T-helper 22 cell (primary cell): Measurements from ENCODE around the gene CFC1.
"Not testable (repeated sequence)": the region's sequence is repeated elsewhere in the genome, so short reads cannot be mapped to it uniquely, and the experiment has no call there.

Experiments used
- DNase-seq: peaks from one replicate; pipeline ENCODE4 v3.0.0-alpha.2; 2020; ENCODE audit warnings: low read depth

The CFC1 gene

DNA sequence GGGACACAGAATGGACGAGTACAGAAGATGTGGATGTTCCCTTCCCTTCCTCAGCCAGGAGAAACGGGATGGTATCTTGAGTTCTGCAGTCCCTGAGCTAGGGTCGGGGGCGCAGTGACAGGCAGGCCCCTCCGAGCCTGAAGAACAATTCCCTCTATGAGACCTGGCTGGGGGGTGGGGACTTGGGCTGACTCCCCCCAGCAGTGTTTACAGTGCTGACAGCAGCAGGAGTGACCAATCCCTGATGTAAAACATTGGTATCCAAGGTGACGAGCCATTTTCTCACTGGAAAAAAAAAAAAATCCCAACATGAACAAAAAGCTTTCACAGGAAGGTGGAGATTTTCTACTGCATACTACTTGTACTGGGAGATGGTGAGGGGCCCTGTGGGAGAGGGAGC is at the start of gene CFC1:
Gene CFC1, minus strand, starts transcription at position 183 of the 400 bp plus-strand sequence. CDS start 288 bp downstream, outside the sequence.
- DNase-seq = not testable (repeated sequence)

DNA sequence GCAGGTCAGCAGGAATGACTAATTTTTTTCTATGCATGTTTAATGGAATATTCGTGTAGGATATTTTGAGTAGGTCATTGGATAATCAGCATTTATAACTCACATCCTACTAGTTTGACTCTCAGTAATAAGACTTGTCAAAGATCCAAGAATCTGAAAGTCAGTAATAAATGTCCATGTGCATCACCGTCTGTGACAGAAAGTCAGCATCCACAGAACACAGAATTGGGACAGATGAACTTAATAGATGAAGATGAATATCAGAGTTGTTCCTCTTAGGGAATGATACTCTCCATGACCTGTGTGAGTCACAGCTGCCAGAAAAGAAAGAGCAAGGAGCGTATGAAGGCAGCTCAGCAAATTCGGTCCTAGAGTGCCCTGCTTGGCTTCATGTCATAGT is 42.3 kb upstream of the CFC1 start:
- DNase-seq = not testable (repeated sequence)

DNA sequence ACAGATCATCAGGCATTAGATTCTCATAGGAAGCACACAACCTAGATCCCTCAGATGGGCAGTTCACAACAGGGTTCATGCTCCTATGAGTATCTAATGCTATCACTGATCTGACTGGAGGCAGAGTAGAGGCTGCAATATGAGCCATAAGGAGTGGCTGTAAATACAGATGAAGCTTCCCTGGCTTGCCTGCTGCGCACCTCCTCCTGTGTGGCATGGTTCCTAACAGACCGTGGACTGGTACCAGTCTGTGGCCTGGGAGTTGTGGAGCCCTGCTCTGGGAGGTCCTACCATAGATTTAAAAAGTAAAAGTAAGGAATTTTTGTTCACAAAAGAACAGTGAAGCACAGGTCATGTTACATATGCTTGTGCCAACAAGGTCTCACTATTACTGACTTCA is 39.6 kb upstream of the CFC1 start:
- not testable (repeated sequence) for DNase-seq

DNA sequence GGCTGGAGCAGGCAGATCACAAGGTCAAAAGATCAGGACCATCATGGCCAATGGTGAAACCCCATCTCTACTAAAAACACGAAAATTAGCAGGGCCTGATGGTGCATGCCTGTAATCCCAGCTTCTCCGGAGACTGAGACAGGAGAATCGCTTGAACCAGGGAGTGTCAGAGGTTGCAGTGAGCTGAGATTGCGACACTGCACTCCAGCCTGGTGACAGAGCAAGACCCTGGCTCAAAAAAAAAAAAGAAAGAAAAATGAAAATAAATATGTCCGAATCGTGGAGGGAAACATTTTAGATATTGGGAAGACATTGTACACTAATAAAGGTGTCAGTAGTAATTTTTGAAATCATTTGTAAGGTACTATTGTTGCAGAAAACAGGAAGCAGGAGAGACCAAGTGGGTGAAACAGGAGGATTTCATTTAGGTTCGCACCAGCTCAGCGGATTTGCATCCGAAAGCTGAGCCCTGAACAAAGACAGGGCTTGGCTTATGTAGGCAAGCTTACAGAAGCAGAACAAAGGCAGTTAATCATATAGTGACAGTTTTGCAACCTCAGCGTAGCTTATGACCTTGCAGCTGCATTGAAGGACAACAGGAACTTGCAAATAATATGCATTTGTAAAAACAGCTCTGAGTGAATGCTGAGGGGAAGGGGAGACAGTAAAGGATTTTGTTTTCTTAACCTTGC is 29.6 kb upstream of the CFC1 start:
- DNase-seq = not testable (repeated sequence)

DNA sequence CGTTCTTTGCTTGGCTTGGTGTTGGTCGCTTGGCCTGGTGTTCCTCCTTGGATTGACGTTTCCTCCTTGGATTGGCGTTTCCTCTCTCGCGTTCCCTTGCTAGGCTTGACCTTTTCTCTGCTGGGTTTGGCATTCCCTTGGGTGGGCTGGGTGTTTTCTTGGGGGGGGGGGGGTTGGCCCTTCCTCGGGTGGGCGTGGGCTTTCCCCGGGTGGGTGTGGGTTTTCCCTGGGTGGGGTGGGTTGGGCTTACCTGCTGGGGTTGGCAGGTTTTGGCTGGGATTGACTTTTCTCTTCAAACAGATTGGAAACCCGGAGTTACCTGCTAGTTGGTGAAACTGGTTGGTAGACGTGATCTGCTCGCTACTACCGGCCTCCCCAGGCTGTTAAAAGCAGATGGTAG is 11.8 kb upstream of the CFC1 start, which contains the start of gene POTEJ:
Gene POTEJ, plus strand, starts transcription at position 301 of the 400 bp plus-strand sequence. Its CDS starts 93 bp downstream, at position 394.
- not testable (repeated sequence) for DNase-seq

DNA sequence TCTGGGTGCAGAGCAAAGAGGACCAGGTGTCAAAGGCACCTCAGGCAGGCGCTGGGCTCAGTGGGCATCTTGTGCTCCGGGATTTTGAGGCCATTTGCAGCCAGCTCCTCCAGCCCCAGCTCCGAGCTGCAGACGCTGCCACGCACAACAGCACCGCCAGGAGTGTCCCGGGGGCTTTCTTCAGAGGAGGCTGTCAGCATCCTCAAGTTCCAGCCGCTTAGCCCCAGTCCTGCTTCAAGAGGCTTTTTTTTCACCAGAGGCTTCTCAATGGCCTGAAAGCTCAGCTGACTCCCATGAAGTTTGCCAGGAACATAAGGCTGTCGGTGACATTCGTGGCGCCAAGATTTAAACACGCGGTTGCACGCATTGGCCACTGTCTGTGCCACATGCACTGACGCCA is 11.1 kb upstream of the CFC1 start:
- DNase-seq = not testable (repeated sequence)

DNA sequence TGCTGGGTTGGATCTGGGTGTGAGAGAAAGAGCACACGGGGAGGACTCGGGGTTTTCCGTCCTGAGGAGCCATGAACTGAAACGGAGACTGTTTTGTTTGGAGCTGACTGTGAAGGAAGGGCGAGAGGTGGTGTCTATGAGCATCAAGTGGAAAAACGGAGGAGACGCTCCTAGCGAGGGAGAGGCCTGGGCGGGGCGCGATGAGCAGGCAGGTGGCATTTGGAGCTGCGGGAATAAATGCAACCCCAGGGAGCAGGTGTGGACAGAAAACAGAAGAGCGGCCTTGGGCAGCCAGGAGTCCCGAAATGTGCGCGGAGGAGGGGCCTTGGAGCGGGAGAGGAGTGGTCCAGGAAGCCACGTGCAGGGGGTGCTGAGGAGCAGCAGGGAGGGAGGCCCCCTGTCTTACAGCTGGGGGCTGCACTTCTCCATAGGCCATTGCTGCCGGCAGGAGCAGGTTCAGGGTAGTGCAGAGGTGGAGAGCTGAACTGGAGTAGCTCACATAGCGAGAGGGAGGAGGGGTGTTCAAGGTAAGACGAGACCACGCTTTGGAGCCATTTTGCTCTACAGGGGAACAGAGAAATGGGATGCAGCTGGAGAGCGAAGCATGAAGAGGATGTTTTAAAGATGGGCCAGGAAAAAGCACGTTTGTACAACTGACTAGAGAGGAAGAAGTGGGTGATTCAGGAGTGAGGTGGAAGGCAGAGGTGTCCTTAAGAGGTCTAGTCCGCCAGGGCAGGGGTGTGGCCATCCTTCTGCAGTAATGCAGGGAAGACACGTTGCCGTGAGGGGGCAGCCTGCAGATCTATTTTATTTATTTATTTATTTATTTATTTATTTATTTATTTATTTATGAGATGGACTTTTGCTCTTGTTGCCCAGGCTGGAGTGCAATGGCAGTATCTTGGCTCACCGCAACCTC is 9.9 kb upstream of the CFC1 start:
- not testable (repeated sequence) for DNase-seq

DNA sequence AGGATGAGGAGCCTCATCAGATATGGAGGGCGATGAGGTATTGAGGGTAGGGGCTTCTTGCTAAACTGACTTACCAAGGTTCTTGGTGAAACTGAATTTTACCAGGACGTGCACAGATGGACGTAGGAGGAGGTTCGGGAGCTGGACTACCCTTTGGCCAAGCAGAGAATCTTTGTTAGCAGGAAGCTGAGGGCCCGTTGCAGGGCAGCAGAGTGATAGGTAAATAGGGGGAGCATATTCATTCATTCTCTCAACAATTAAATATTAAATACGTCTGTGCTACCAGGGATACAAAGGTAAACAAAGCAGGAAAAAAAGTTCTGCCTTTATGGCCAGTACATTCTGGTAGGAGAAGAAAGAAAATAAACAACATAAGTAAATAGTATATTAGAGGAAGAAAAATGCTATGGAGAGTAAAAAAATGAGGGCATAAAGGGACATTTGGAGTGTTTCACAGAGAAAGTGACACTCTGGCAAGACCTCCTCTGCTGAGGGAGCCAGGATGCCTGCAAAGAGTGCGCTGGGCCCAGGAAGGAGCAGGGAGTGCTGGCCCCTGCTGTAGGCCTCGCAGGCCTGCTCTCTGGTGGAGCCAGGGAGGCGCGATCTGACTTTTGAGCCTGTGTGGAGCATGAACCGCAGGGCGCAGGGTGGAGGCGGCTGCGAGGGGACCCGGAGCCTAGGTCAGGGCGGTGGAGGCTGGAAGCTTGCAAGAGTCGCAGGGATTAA is 9.1 kb upstream of the CFC1 start:
- DNase-seq = not testable (repeated sequence)

DNA sequence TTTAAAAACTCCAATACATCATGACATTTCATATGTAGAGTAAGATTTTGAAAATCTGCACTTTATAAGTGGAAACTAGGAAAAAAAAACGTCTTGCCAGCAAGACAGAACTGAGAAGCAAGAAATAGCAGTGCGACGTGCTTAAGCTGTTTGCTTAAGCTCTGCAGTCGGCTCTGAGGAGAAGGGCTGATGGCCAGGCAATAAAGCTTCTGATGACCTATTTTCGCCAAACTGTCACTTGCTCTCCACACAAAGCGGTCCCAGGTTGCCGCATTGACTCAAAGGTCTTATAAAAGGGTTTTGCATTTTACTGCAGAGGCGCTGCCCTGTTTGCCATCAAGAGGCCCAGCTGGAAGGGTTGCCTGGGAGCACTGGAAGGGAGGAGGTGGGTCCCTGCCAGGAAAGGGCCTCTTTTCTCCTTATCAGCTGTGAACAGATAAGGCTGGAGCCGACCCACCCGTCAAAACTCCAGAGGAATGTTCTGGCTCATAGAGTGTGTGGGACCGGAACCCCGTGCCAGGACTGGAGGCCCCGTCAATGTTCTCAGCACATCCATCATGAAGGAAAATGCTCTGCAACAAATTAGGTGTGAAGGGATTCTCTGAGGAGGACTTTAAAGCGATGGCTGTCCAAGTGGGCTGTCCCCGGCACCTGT is 2.4 kb upstream of the CFC1 start:
- not testable (repeated sequence) for DNase-seq

DNA sequence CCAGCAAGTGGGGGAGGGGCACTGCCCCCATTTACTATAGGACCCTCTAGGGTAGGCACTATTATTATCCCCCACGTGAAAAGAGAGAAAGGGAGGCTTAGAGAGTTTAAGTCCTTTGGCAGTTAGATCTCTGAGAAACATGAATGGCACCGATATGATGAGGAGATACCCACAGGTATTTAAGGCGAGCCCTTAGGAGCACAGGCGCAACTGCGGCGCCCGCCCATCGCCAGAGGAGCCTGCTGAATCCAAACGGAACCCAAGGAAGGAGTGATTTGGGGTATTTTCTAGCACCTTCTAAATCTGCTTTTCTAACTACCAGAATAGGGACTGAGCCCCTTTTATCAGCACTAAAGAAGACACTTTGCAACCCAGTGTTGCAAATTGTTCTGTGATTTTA is 551 bp upstream of the CFC1 start:
- DNase-seq = not testable (repeated sequence)

DNA sequence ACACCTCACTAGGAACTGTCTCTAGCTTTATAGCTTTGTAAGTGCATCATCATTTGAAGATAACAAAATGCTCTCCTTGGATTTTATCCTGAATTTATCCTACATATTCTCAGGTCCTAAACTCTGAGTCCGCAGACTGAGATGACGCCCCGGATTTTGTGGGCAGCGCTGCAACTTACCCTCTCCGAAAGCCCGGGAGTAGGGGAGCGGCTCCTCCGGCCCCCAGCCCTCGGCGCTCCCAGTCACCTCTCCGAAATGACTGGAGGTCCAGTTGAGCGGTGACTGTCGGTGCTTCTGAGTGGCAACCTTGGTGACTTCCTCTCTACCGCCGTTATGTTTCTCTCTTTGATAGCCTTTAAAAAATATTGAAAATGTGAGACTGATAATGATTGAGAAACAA is 912 bp downstream of the CFC1 start:
- DNase-seq = not testable (repeated sequence)

DNA sequence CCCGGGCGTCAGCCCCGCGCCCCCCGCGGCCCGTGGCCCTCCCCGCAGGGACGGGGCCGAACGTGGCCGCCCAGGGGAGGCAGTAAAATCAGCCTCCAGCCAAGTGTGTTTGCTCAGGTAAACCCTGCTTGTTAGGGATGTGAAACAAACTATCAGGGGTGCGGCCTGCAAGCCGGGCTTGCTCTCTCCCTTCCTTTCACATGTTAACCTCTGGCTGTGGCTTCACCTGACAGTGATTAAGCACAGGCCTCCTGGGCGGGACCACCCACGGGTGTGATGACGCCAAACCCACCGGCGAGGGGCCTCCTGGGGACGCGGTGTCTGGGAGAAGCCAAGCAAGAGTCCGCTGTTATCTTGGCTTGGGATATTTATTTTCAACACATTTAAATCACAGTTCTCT is 1.4 kb downstream of the CFC1 start:
- DNase-seq = not testable (repeated sequence)

DNA sequence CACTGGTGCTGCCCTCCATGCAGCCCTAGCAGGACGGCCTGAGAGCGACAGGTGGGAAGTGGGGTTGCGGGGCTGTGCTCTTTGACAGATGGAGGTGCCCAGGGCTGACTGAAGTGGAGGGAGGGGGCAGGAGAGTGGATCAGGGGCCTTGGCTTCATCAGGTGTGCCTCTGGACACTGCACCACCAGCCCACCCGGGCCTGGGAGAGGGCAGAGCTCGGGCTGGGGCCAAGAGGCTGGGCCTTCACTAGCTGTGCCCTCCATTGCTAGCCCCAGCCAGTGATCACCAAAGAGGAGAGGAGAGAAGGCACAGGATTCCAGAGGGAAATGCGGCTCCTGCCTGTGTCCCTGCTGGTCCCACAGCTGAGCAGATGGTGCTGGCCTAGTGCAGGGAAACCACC is 2.6 kb downstream of the CFC1 start:
- DNase-seq = not testable (repeated sequence)

DNA sequence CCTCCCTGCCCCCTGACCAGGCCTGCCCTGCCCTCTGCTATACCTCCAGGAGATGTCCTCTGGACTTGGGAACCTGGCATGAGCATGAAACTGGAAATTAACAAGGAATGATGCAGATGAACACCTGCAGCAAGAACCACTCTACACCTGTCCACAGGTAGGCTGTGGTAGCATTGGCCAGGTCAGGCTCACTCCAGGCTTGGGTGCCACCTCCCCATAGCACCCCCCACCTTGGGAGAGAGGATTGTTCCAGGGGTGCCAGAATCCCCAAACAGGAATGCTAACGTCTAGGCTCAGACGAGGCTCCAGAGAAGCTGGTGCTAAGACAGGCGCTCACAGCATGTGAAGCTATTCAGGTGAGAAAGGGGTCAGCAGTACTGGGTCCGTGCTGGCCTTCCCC is 5.4 kb downstream of the CFC1 start:
- not testable (repeated sequence) for DNase-seq

DNA sequence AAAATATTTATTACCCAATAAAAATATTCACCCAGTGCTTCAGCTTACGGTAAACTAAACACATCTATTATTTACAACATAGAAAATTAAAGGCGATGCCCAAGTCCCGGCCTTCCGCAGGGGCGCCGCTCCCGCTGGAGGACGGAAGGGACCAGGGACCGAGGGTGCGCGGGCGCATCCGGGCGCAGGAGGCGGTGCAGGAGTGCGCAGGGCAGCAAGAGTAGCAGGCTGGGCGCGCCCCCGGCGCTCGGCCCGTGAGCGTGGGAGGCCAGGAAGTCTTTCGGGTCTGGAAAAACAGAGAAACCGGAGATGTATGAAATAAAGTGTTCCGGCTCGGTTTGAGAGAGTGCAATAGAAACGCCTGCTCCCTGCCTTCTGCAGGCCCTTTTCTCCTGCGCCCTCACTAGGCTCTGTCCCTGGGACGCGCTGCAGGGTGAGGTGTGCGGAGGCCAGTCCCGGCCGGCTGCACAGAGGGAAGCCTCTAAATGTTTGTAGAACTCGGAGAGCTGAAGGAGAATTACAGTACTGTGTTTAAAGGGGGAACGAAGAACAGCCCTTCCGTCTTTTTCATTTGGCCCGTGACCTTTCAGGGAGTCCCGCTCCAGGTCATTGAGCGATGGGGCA is 6.5 kb downstream of the CFC1 start:
- not testable (repeated sequence) for DNase-seq

DNA sequence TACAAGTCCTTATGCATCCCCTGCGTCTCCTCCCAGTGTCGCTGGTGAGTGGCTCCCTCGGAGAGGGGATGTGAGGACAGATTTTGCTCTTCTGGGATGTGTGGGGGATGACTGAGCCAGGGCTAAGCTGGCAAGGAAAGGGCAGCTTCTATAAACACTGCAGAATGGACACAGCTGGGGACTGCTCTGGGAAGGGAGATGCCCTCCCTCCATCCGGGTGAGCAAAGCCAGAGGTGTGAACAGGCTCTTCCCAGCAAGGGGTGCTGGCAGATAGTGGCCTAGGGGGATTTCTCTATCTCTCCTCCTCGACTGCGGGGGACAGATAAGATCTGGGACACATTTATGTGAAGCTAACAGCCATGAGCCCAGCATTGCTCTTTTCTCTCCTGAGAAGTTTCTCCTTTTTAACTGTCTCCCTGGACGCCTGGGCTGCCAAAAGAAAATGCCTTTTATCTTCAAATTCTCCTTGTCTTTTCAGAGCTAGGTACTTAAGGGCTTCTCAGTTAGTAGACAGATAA is 8.5 kb downstream of the CFC1 start:
- DNase-seq = not testable (repeated sequence)

DNA sequence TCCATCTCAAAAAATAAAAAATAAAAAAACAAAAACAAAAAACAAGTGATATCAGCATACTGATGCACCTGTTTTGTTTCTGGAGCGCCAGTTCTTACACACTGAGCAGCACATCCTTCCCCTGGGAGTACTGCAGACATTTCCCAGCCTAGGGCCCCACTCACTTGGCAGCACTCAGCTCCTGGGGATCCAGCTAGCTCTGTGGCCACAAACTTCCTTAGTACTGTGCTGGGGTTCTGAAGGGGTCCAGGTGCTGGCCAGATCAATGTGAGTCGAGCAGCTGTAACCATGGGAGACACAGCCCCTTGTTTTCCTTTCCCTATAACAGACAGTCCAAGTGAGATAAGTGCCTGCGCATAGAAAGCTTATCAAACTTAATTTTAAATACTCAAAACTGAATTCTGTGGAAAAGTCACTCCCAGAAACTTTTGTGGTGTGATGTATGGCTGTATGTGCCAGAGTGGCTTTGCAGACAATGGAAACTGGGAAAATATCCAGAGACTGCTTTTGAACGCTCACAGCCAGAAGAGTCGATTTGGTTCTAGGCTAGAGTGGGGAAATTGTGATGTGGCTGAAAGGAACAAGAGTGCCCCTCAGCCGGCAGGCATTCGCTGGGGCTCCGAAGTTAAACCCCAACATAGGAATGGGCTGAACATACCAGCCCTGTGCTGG is 9.1 kb downstream of the CFC1 start:
- DNase-seq = not testable (repeated sequence)

DNA sequence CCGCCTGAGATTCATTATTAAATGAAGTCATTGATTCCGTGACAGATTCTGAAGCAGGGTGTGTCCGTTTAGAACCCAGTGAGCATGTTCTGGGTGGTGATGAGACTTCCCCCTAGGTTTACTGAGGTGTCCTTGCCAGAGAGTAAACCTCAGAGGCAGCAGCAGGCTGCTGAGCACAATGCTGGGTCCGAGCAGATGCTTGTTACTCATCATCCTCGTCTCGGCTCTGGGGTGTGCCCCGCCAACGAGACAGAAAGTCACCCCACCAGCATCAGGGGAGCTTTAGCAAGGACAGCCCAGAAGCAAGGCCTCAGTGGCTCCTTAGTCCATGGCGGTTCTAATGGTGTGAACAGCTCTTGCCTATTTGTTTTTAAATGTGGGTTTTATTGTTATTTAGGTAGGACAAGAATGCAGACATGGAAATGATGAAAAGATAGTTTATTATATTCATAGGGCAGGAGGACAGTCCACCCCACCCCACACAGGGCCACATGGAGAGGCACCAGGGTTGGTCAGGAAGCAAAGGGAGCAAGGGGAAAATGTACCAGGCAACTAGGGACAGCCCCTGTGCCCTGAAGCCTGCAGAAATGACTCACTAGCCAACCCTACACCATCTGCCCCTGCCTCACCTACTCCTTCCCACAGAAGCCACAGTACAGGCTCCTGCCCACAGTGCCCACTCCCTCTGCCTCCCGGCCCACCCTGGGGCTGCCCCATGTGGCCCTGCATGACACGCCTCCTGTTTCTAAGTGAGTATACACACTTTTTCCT is 10.5 kb downstream of the CFC1 start:
- DNase-seq = not testable (repeated sequence)

DNA sequence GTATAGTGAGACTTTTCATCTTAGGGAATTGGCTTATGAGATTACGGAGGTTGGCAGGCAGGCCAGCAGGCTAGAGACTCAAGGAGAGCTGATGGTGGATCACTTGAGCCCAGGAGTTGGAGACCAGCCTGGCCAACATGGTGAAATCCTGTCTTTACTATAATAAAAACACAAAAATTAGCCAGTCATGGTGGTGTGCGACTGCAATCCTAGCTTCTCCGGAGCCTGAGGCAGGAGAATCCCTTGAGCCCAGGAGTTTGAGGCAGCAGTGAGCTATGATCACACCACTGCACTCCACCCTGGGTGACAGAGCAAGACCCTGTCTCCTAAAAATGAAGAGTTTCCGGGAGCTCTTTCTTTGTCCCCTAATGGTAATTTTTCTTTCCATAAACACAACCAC is 14.6 kb downstream of the CFC1 start:
- not testable (repeated sequence) for DNase-seq

DNA sequence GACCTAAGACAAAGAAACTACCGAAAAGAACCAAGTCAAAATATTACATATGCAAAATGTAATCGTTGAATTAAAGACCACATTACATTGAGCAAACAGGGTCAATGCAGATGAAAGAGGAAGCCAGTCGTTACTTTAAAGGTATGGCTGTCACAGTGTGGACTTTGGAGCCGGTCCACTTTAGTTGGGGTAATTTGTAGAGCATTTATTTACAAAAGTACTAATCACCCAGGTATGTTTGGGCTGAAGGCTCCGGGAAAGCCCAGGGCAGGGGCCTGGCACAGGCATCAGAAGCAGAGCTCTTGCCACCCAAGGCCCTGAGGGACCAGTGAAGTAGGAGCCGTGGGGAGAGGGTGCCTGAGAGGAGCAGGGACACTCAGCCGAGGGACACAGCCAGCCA is 15.8 kb downstream of the CFC1 start:
- not testable (repeated sequence) for DNase-seq
